GM23338 (cell line): ENCODE measurements around the gene TTYH3.

Source experiments
- CREB1 ChIP-seq: fragments of 250-450 bp; sonication (Bioruptor Pico); IDR thresholded peaks from 2 replicates; pipeline ENCODE4 v1.5.0; 2020; ENCODE audit warnings: low read depth, mild to moderate bottlenecking, moderate library complexity
- CTCF ChIP-seq, 2 experiments: fragments of 200-600 bp in 1 of 2; sonication (generic) in 1 of 2; conservative IDR thresholded peaks; 2 replicates each; pipeline versions ENCODE4 v1.5.1 to v1.6.1; 2016 to 2017; ENCODE audit warnings: antibody characterized with exemption in 2 of 2, low read depth in 2 of 2, mild to moderate bottlenecking in 2 of 2, moderate library complexity in 1 of 2
- ETS1 ChIP-seq: IDR thresholded peaks from 2 replicates; pipeline ENCODE4 v1.6.1; 2016; ENCODE audit warnings: antibody characterized with exemption
- EZH2 ChIP-seq: fragments of 200-600 bp; sonication (generic); IDR thresholded peaks from one replicate; pipeline ENCODE4 v1.8.0; 2017; ENCODE audit warnings: antibody characterized with exemption, mild to moderate bottlenecking, low read depth; ENCODE audit not compliant: unreplicated experiment
- EZH2phosphoT487 ChIP-seq: fragments of 200-600 bp; sonication (generic); IDR thresholded peaks from one replicate; pipeline ENCODE4 v1.8.1; 2018; ENCODE audit warnings: antibody characterized with exemption; ENCODE audit not compliant: unreplicated experiment
- JUNB ChIP-seq: IDR thresholded peaks from one replicate; pipeline ENCODE4 v1.6.1; 2016; ENCODE audit warnings: antibody characterized with exemption; ENCODE audit not compliant: unreplicated experiment
- NANOG ChIP-seq: IDR thresholded peaks from 2 replicates; pipeline ENCODE4 v1.6.1; 2016; ENCODE audit warnings: antibody characterized with exemption, borderline replicate concordance
- POLR2AphosphoS5 ChIP-seq: IDR thresholded peaks from 2 replicates; pipeline ENCODE4 v1.6.1; 2016; ENCODE audit warnings: antibody characterized with exemption, low read depth
- REST ChIP-seq: IDR thresholded peaks from one replicate; pipeline ENCODE4 v1.6.1; 2018; ENCODE audit warnings: antibody characterized with exemption; ENCODE audit not compliant: unreplicated experiment
- STAT1 ChIP-seq: IDR thresholded peaks from one replicate; pipeline ENCODE4 v1.6.1; 2016; ENCODE audit warnings: antibody characterized with exemption; ENCODE audit not compliant: unreplicated experiment
- ZNF331 ChIP-seq: fragments of 250-450 bp; sonication (Bioruptor Pico); IDR thresholded peaks from 2 replicates; pipeline ENCODE4 v1.5.0; 2020; ENCODE audit warnings: low read depth, mild to moderate bottlenecking, moderate library complexity
- ZNF462 ChIP-seq: fragments of 250-450 bp; sonication (Bioruptor Pico); IDR thresholded peaks from 2 replicates; pipeline ENCODE4 v1.5.0; 2020; ENCODE audit warnings: mild to moderate bottlenecking, moderate library complexity

GRCh38 chr7:2623698-2624014 is 8.1 kb upstream of the TTYH3 start:
- TF ChIP-seq POLR2AphosphoS5: no peak
- TF ChIP-seq REST: no peak
- TF ChIP-seq CTCF (conservative IDR thresholded peaks at IDR 0.05; ENCODE audit: low read depth in 2 of 2): no peak
- TF ChIP-seq EZH2phosphoT487: no peak
- TF ChIP-seq EZH2: no peak
- no peak for TF ChIP-seq ETS1
- no peak for TF ChIP-seq JUNB
- no peak for TF ChIP-seq STAT1
- TF ChIP-seq CREB1: no peak
- TF ChIP-seq ZNF462 (CRISPR knock-in tag): no peak
- TF ChIP-seq NANOG: no peak
- no peak for TF ChIP-seq ZNF331
